ENCODE results near the gene CCL4L2. TPM values are rescaled to one million over a fixed set of nuclear protein-coding genes. Genes with fewer than 3 reads are reported as not detected.

The CCL4L2 gene
- total and polyA plus RNA-seq, 2 of the 8 experiments (the other 6 are each of a cell fraction or from before 2014, with no cell fraction given), result not detected

DNA sequence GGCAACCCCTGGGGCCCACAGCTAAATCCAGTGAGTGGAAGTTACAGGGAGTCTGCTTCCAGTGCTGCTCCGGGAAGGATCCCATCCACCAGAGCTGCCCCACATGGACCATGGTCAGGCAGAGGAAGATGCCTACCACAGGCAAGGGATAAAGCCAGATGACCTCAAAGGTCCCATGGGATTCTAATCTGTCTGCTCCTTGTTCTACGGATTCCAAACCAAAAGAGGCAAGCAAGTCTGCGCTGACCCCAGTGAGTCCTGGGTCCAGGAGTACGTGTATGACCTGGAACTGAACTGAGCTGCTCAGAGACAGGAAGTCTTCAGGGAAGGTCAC lies 1.4 kb downstream of the CCL4L2 start (continued):
- TF ChIP-seq RNF2 (IDR thresholded peaks at IDR 0.05; ENCODE audit: borderline replicate concordance, low read depth, low read length, missing control alignments, poor library complexity, severe bottlenecking) (no peak), KDM5A (IDR thresholded peaks at IDR 0.05; ENCODE audit: low read length) (no peak), SIN3A (conservative IDR thresholded peaks at IDR 0.05 in 1 of 2, IDR thresholded peaks at IDR 0.05 in 1 of 2; ENCODE audit: low read depth in 1 of 2, low read length in 2 of 2) (no peak)

Measured in H1 (cell line).